GM18498 (cell line): ENCODE data around the gene SH3PXD2B.

Source experiments
- ATAC-seq: cut with Tn5 transposase; IDR thresholded peaks from one replicate; pipeline ENCODE4 v1.9.1; 2021; ENCODE audit warnings: mild to moderate bottlenecking, moderate library complexity; ENCODE audit not compliant: unreplicated experiment

The SH3PXD2B gene

GRCh38 chr5:172454358-172455086, at the start of gene SH3PXD2B:
Gene SH3PXD2B, minus strand, starts transcription at chr5:172454525. Its CDS starts 173 bp downstream, at chr5:172454352.
- ATAC-seq, result peak; percentile 58

DNA sequence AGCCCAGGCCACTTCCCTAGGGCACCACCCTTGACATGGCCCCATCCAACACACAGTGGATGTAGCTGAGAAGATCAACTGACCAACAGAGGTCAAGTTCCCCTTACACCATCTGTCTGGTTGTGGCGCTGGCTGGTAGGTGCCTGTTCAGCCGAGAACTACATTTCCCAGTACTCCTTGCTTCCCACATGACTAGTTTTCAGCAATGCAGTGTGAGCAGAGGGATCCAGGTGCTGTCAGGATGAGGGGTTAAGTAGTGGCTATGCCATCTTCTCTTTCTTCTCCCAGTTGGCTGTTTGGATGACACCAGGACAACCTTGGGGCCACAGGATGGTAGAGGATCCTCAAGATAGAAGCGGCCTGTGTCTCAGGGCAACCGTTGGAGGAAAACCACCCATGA, 48.6 kb upstream of the SH3PXD2B start:
- ATAC-seq, result no peak

DNA sequence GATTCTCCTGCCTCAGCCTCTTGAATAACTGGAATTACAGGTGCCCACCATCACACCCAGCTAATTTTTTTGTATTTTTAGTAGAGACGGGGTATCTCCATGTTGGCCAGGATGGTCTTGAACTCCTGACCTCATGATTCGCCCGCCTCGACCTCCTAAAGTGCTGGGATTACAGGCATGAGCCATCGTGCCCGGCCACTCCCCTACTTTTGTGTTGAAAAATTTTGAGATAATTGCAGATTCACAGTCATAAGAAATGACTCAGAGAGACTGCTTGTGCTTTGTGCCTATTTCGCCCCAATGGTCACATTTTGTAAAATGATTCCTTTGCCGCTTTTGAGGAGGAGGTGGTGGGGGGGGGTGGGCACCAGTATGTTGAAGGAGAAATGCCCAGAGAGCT, 48.1 kb upstream of the SH3PXD2B start:
- no peak for ATAC-seq

DNA sequence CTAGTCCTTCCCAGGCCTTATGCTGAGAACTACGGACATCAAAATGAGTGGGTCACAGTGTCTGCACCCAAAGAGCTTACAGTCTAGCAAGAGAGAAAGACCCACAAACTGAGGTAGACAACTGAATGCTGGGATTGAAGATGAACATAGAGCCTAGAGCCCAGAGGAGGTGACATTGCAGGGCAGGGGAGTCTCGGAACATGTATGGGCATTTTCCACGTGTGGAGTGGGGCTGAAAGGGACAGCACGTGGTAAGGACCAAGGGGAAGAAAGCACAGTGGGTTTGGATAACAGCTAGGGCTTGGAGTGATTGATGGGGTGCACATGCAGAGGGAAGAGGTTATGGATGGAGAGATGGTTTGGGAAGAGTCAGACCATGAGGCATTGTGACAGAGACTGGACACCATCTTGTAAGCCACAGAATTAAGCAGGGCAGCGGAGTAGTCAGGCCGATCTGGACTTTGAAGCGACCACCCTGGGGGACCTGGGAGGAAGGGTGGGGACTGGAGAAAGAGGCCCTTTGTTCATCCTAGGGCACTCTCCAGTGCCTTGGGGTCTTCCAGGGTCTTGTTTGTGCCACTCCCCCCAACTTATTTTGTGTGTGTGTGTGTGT, 47.5 kb upstream of the SH3PXD2B start:
- ATAC-seq, result no peak

GRCh38 chr5:172499287-172499686, 45.0 kb upstream of the SH3PXD2B start:
- no peak for ATAC-seq

DNA sequence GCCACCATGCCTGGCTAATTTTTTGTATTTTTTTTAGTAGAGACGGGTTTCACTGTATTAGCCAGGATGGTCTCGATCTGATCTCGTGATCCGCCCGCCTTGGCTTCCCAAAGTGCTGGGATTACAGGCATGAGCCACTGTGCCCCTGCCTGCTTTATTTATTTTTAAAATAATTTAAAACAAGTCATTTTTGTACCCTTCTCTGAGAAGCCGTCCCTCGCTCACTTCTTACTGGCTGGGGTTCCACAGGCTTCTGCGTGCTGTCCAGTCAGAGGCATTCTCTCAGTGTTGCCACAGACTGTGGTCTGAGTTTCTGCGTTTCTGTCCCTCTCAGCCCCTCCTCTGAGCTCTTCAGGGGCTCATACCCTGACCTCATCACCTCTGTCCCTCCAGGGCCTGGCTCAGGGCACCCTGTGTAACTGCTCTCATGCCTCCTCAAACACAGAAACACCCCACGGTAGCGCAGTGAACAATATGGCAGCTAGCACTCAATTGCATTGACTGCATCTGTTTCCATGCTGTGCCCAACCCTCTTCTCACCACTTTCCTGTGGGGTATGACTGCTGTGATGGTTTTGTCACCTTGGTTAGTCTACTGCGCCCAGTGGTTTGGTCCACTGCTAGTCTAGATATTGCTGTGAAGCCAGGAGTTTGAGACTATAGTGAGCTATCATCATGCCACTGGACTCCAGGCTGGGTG, 44.3 kb upstream of the SH3PXD2B start:
- no peak for ATAC-seq

GRCh38 chr5:172497591-172498255, 43.4 kb upstream of the SH3PXD2B start:
- ATAC-seq, result no peak

GRCh38 chr5:172496671-172497371, 42.5 kb upstream of the SH3PXD2B start:
- ATAC-seq, result no peak

GRCh38 chr5:172494630-172495505, 40.5 kb upstream of the SH3PXD2B start:
- no peak for ATAC-seq

GRCh38 chr5:172493906-172494305, 39.6 kb upstream of the SH3PXD2B start:
- no peak for ATAC-seq

GRCh38 chr5:172493461-172493860, 39.1 kb upstream of the SH3PXD2B start:
- no peak for ATAC-seq

DNA sequence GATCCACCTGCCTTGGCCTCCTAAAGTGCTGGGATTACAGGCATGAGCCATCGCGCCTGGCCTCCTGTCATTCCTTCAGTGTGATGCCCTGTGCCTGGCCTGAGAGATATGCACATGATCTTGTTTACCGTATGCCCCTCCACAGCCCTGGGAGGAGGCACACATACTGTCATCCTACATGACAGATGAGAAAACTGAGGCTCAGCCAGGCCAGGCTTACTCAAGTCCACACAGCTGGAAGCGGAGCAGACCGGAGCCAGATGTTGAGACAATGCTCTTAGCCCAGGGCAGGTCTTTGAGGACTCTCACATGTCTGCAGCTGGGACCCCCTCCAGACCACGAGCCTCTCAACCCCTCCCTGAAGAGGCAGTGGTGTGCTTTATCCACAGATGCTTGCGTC, 38.7 kb upstream of the SH3PXD2B start:
- no peak for ATAC-seq

- ATAC-seq, result no peak
These were observed 37.9 kb upstream of the SH3PXD2B start for GRCh38 chr5:172492097-172492840.

GRCh38 chr5:172491481-172491880, 37.2 kb upstream of the SH3PXD2B start:
- ATAC-seq, result no peak

DNA sequence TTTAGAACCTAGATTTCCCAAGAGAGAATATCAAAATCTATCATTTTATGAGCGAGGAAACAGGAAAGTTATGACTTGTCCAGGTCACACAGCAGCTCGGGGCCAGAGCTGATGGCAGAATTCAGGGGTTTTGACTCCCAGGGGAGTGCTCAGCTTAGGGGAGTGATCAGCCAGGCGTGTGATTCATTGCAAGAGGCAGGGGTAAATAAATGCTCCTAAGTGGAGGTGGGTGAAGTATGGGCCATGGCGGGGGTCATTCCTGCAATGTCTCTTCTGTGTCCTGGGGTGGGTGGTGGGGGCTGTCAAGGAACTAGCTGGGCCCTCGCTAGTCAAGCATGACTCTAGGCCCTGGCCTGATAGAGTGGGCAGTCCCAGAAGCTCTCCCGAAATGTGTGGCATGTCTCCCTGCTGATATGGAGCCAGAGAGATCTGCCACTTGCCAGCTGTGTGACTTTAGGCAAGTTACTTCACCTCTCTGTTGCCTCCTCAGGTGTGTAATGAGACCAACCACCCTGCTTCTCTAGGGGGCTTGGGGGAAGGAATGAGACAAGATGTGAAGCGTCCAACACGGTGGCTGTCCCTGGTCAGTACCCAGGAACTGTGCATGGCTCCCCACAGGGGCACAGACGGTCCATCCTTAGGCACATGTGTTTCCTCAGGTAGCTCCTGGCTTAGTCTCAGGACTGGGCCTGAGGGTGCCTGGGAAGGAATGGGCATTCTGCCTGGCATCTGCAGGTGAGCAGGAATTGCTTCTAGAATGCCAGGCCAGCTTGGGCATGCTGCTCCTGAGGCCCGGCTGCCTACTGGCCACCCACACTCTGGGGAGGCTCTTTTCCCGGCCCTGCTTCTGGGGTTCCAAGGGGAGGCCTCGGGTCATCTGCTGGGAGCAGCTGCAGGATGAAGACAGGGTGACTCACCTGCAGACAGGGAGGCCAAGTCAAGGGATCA, 36.5 kb upstream of the SH3PXD2B start:
- no peak for ATAC-seq

- ATAC-seq, result no peak
These were observed 33.9 kb upstream of the SH3PXD2B start for GRCh38 chr5:172488221-172488620.

DNA sequence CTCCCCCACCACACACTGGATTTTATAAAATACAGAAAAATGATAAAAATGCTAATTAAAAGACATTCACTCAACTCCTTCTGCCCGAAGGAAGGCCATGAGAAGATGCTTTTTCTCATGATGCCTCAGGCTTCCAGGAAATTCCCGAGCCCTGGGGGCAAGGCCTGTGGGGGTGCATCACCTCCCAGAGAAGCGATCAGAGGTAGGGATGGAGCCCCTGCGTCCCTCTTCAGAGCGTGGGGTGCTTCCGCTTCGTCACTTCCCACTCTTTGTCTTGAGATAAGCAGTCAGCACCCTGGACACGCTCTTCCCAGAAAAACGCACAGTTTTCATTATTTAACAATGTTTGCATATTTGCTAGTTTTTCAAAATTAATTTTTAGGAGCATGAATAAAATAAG, 33.3 kb upstream of the SH3PXD2B start:
- no peak for ATAC-seq

- no peak for ATAC-seq
These were observed 32.6 kb upstream of the SH3PXD2B start for GRCh38 chr5:172486912-172487311.
